Cardiac septum (tissue), 1 donor: ENCODE measurements around the gene SLC6A3. TPM values are rescaled to one million over a fixed set of nuclear protein-coding genes. Genes with fewer than 3 reads are reported as not detected.

Source experiments
- DNase-seq: peaks from one replicate; pipeline ENCODE4 v3.0.0-alpha.2; 2020; ENCODE audit warnings: low spot score
- intact Hi-C: fragments of 100-400 bp; cut with DNase I; formaldehyde crosslinking; loops from one replicate; pipeline ENCODE4 v1.14.0; 2022
- total RNA-seq: library from RNA; stranded (reverse); fragmentation: NEBNext Ultra II Directional; extraction: Animal tissue kit (Norgen Biotek cat#: 25700); gene quantifications from one replicate; pipeline ENCODE4 v1.2.1, GENCODE V29; 2021
- donor health status: DM: no; HTN: no; CAD: no.

SLC6A3 gene
- total RNA-seq, 1 donor from 2014 or later, result 0.19 TPM

GRCh38 chr5:1413611-1414241, 31.5 kb downstream of the SLC6A3 start:
- intact Hi-C loops, result no loop called here
- no peak for DNase-seq

- intact Hi-C loops, result no loop called here
- no peak for DNase-seq
These were observed 32.0 kb downstream of the SLC6A3 start for GRCh38 chr5:1413211-1413610.

- intact Hi-C loops, result no loop called here
- DNase-seq, result no peak
These were observed 32.6 kb downstream of the SLC6A3 start for GRCh38 chr5:1412621-1413020.

DNA sequence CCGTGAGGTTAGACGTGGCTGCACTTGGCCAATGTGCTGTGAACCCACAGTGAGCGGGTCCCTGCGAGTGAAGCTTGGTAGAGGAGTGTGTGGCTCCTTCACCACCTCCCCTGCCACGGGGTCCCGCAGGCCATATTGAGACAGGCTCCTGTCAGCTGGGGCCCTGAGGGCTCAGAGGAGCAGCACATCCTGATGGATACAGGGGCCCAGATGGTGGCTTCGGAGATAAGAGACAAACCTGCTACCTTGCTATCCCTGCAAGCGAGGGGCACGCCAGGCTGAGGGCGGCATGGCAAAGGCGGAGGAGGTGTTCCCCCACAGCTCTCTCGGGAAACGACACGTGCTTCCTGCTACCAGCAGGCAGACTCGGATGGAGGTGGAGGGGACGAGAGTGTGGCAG, 33.1 kb downstream of the SLC6A3 start:
- intact Hi-C loops, result no loop called here
- no peak for DNase-seq

DNA sequence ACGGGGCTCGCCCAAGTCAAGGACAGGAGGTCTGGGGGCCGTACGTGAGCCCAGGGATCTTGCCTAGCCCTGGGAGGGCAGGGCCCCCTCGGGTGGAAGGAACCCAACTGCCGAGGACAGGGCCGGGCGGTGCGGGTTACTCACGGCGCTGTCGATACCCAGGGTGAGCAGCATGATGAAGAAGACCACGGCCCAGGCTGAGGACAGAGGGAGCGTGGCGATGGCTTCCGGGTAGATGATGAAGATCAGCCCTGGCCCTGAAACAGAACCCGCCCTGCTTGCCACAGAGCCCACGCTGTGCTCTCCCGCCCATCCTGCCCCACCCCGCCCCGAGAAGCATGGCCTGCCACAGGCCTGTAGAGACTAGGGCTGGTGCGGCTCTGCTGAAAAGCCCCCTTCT, 34.1 kb downstream of the SLC6A3 start:
- intact Hi-C loops, result no loop called here
- no peak for DNase-seq

DNA sequence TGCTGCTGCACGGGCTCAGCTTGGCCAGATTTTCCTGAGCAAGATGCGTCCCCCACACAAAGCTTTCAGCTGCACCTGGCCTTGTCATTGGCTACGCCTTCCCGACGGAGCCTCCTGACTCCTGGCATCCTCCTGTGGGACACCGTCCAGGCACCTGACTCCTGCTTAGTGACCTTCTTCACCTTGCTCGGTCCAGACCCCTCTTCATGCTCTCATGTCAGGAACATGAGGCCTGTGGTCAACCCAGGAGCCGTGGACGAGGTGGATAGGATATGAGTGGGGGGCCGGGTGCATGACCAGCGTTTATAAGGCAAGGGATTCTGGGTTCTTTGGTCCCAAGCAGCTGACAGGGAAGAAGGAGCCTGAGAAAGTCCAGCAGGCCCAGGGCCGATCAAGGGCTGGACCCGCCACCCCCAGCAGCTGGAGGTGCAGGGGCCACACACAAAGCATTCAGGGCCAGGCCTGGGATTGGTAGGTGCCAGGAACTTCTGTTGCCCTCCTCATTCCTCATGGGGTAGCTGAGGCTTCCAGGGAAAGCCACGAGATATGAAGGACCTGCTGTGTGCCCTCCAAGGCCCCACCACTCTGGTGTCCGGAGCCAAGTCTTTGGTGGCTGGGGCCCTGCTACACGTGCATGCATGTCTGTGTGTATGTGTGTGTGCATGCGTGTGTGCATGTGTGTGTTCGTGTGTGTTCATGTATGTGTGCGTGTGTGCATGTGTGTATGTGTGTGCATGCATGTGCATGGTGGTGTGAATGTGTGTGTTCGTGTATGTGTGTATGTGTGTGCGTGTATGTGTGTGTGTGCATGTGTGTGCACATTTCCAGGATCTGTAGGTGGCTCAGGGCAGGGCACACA, 34.9 kb downstream of the SLC6A3 start:
- no peak for DNase-seq
- intact Hi-C loops, result no loop called here

DNA sequence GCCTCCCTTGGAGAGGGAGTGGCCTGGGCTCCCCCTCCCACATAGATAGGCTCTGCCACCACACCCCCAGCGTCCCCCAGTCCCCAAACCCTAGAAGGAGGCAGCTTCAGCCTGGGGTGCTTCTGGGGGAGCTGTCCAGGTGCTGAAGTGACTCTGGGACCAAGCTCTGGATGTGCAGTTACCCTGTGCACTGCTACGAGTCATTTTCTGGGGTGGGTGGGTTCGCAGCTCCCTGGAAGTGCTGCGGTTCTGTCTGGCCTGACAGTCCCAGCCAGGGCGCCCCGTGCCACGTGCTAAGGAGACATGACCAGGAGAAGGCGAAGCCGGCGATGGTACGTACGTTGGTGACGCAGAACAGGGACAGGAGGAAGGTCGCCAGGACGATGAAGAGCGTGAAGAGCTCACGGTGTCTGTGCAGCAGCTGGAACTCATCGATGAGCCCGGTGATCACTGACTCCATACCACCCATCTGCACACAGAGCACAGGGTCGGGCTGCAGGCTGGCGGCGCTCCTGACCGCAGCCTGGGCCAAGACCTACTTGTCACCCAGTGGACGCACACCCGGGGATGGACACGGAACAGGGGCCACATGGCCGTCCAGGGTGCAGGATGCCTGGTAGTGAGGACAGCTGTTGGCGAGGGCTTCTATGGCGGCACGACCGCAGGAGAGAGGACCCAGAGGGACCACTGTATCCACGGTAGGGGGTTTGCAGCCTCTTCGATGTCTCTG, 35.7 kb downstream of the SLC6A3 start:
- intact Hi-C loops, result no loop called here
- no peak for DNase-seq

DNA sequence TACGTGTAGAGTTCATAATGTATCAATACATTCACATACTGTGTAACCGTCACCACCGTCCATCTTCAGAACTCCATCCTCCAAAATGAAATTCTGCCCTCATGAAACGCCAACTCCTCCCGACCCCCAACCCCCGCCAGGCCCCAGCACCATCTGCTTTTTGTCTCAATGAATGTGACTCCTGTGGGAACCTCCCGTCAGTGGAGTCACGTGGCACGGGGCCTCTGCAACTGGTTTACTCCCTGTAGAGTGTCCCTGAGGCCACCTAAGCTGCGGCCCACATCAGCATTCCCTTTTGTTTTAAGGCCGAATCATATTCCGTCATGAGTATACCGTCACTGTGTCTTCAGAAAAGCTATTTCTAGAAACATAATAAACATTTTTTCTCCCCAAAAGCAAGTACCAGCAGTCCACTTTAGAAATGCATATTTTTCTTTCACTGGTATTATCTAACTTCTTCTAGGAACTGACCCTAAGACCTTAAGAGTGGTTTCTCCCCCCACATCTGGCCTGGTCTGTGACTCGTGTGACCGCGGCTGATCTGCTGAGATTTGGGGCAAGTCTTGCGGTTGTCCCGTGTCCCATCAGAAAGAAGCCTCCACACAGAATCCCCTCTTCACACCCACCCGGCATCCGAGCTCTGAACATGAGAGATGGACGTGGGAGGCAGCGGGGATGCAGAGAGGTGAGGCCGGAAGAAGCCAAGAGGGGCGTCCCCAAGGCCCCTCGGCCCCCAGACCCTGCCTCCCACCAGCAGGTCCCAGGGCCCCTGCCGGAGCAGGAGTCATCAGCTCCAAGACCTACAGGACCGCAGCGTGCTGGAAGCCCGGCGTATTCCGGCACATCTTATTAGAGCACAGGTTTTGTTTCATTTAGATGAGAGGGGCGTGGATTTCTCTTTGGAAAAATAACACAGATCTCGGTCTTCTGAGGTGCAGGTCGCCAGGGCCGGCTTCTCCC, 38.3 kb downstream of the SLC6A3 start:
- peak; percentile 66 for DNase-seq
- intact Hi-C loops, result no loop called here

- peak; percentile 68 for DNase-seq
- intact Hi-C loops, result no loop called here
These were observed 39.4 kb downstream of the SLC6A3 start for GRCh38 chr5:1405539-1406530.

DNA sequence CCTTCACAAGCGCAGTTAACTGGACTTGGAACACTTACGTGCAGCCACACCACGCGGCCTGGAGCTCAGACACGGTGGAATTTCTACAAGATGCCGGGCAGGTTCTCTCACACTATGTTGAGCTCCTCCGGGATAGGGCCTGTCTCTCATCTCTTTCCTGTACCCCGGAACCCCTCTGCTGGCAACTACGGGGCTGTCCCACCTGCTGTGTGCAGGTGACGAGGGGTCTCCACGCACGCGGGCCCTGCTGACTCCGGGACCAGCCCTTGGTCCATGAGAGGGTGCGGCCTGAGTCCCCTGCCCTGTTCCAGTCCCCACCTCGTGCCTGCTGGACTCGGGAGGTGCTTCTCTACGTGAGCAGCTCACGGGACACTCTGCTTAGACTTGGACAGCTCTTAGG, 40.1 kb downstream of the SLC6A3 start:
- peak; percentile 61 for DNase-seq

GRCh38 chr5:1404062-1404461, 41.2 kb downstream of the SLC6A3 start:
- DNase-seq, result no peak
- intact Hi-C loops, result no loop called here

More for the DNA sequence above, 40.1 kb downstream of the SLC6A3 start:
- intact Hi-C loops, result no loop called here

DNA sequence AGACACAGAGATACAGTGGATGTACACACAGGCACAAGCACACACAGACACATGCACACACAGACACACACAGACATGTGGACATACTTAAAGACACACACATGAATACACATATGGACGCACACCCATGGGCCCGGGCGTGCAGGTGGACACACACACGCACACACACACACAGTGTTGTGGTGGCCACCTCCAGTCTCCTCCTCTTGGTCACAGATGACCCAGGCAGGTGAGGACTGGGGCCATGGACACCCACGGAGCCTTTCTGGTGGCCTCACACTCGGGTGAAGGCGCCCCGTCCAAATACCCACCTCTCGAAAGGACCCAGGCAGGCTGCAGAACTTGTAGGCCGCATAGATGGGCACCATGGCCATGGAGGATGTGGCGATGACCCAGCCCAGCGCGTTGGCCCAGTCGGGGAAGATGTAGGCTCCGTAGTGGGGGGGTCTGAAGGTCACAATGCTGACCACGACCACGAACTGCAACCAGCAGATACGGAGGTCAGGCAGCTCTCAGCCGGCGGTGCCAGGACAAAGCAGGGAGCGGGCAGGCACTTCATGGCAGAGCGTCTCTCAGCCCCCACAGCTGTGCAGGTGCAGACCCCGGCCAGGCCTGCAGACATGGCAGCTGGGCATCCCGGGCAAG, 42.5 kb downstream of the SLC6A3 start:
- intact Hi-C loops, result no loop called here
- no peak for DNase-seq

- intact Hi-C loops, result no loop called here
- no peak for DNase-seq
These were observed 43.6 kb downstream of the SLC6A3 start for GRCh38 chr5:1401536-1402138.

- intact Hi-C loops, result no loop called here
These were observed 44.3 kb downstream of the SLC6A3 start for GRCh38 chr5:1400936-1401335.

DNA sequence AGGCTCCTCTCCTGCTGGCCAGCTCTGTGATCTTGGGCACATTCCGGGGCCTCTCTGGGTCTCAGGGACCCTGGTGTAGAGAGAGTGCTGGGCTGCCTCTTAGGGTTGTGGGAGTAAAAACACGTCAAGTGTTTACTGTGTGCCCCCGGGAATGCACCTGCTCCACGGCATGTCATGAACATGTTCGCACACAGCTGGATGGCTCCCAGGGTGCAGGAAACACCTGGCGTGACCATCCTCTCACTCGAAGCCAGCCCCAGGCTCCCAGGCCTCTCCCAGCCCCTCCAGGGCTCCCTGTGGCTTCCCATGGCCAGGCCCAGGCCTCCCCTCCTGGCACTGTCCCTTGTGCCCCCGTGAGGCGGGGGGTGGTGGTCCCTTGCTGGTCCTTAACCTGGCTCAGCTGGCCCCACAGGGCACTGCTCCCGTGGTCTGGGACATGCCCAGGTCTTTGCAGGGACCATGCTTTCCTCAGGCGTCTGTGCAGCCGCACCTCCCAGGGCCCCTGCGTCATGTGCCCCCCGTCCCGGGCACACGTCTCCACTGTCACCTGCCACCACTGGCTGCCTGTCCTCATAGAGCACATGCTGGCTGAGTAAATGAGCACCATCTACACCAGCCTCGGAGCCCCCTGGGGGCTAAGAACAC, 44.9 kb downstream of the SLC6A3 start:
- DNase-seq, result no peak
- intact Hi-C loops, result no loop called here

More at GRCh38 chr5:1400936-1401335, 44.3 kb downstream of the SLC6A3 start:
- DNase-seq, result no peak

GRCh38 chr5:1399737-1400136, 45.5 kb downstream of the SLC6A3 start:
- DNase-seq, result no peak
- intact Hi-C loops, result no loop called here

- intact Hi-C loops, result no loop called here
- DNase-seq, result no peak
These were observed 48.9 kb downstream of the SLC6A3 start for GRCh38 chr5:1396293-1396816.
